Neural crest cell (in vitro differentiated cells): ENCODE results near the gene ZNF454. TPM values are rescaled to one million over a fixed set of nuclear protein-coding genes. Genes with fewer than 3 reads are reported as not detected.

Source experiments
- DNase-seq: peaks from one replicate; pipeline ENCODE4 v3.0.0; 2021; ENCODE audit warnings: low read depth, mixed read lengths, low spot score
- H3K27ac Mint-ChIP-seq: one replicate; pipeline ENCODE4 v1.8.0; 2021; ENCODE audit warnings: mild to moderate bottlenecking, mixed read lengths; ENCODE audit not compliant: unreplicated experiment
- H3K27me3 Mint-ChIP-seq: 2 replicates; pipeline ENCODE4 v1.8.0; 2021; ENCODE audit warnings: low read depth, mild to moderate bottlenecking, mixed read lengths
- H3K36me3 Mint-ChIP-seq: 2 replicates; pipeline ENCODE4 v1.8.0; 2021; ENCODE audit warnings: low read depth, mild to moderate bottlenecking, mixed read lengths
- H3K4me1 Mint-ChIP-seq: 2 replicates; pipeline ENCODE4 v1.8.0; 2021; ENCODE audit warnings: mixed read lengths
- H3K4me3 Mint-ChIP-seq: one replicate; pipeline ENCODE4 v1.8.0; 2021; ENCODE audit warnings: mild to moderate bottlenecking, mixed read lengths
- H3K9me3 Mint-ChIP-seq: 2 replicates; pipeline ENCODE4 v1.8.0; 2021; ENCODE audit warnings: mixed read lengths
- total RNA-seq: library from RNA; stranded (reverse); gene quantifications from 2 replicates; pipeline ENCODE4 v1.2.1, GENCODE V29; 2021
- TF ChIP-seq, protein P1 (sequence below): fragments of 200-600 bp; sonication (generic); conservative IDR thresholded peaks from 2 replicates; pipeline ENCODE4 v1.5.0; 2021; ENCODE audit warnings: antibody characterized with exemption, mild to moderate bottlenecking

Gene ZNF454
- total RNA-seq, 1 donor from 2014 or later, result 0.26 TPM

GRCh38 chr5:179006564-179006963 is 65.6 kb downstream of the ZNF454 start:
- peaks cover 15% of the 10 kb centered on the region for H3K27me3 Mint-ChIP-seq
- TF ChIP-seq, protein P1, sequence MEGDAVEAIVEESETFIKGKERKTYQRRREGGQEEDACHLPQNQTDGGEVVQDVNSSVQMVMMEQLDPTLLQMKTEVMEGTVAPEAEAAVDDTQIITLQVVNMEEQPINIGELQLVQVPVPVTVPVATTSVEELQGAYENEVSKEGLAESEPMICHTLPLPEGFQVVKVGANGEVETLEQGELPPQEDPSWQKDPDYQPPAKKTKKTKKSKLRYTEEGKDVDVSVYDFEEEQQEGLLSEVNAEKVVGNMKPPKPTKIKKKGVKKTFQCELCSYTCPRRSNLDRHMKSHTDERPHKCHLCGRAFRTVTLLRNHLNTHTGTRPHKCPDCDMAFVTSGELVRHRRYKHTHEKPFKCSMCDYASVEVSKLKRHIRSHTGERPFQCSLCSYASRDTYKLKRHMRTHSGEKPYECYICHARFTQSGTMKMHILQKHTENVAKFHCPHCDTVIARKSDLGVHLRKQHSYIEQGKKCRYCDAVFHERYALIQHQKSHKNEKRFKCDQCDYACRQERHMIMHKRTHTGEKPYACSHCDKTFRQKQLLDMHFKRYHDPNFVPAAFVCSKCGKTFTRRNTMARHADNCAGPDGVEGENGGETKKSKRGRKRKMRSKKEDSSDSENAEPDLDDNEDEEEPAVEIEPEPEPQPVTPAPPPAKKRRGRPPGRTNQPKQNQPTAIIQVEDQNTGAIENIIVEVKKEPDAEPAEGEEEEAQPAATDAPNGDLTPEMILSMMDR, result no peak
- peaks cover 8% of the 10 kb centered on the region for H3K36me3 Mint-ChIP-seq
- DNase-seq, result no peak
- no peaks in the 10 kb centered on the region for H3K4me1 Mint-ChIP-seq
- H3K9me3 Mint-ChIP-seq, result peaks cover 31% of the 10 kb centered on the region
- no peak overlapping the region for H3K4me3 Mint-ChIP-seq
- no peak overlapping the region for H3K27ac Mint-ChIP-seq

- Mint-ChIP-seq H3K4me3 (no peak overlapping the region), H3K4me1 (no peaks in the 10 kb centered on the region), H3K36me3 (peaks cover 3% of the 10 kb centered on the region), H3K9me3 (peaks cover 34% of the 10 kb centered on the region), H3K27me3 (peaks cover 6% of the 10 kb centered on the region), H3K27ac (no peak overlapping the region)
- TF ChIP-seq, protein P1, result peak; percentile 34
- no peak for DNase-seq
Measured at GRCh38 chr5:179008667-179009066, 67.7 kb downstream of the ZNF454 start.

Other genes starting within 250 kb of the ZNF454 start
- 18.8 and 19.6 TPM in 2 replicates for gene ZNF354A, start 210.5 kb upstream of the ZNF454 start, total RNA-seq
- gene ZNF354B, start 81.2 kb upstream of the ZNF454 start, total RNA-seq, result 24.8 and 25.9 TPM in 2 replicates
- gene ZFP2, start 45.3 kb upstream of the ZNF454 start, total RNA-seq, result 2.9 and 3.4 TPM in 2 replicates
- not detected in 2 replicates for gene GRM6, start 54.1 kb downstream of the ZNF454 start, total RNA-seq
- 6.6 and 7.4 TPM in 2 replicates for gene ZNF879, start 82.6 kb downstream of the ZNF454 start, total RNA-seq
- gene ZNF354C, start 119.2 kb downstream of the ZNF454 start, total RNA-seq, result 11.6 and 12.2 TPM in 2 replicates